ENCODE measurements around the gene LPP. TPM values are rescaled to one million over a fixed set of nuclear protein-coding genes. Genes with fewer than 3 reads are reported as not detected.

Gene LPP
- polyA plus RNA-seq, 4 donors: 17.0 to 31.8 (median 24.2) TPM

DNA sequence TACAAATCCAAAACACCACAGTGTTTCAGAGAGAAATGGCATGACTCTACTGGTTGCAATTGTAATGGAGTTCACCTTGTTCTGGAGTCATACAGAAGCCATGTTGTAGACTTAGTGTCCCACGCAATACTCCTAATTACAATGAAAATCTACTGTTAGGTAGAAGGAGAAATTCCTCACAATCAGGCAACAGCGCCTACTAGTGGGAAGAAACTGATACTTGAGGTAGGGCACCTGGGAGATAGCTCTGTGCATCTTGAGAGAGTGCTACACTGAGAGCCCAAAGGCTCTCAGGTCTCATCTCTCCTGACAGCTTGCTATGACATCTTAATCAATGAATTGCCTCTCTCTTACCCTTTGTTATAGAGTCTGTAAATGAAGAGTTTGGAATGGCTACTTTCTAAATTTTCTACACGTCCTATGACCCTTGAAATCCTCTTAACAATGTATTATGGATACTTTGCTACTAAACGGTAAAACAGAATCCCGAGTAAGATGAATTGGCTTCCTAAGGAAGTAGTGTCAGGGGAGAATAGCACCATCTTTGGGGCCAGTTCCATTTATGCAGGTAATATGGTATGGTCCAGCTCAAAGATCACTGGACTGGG lies 595.2 kb downstream of the LPP start:
- no peak for DNase-seq (ENCODE audit: low read depth in 4 of 4, low spot score in 2 of 4)

DNA sequence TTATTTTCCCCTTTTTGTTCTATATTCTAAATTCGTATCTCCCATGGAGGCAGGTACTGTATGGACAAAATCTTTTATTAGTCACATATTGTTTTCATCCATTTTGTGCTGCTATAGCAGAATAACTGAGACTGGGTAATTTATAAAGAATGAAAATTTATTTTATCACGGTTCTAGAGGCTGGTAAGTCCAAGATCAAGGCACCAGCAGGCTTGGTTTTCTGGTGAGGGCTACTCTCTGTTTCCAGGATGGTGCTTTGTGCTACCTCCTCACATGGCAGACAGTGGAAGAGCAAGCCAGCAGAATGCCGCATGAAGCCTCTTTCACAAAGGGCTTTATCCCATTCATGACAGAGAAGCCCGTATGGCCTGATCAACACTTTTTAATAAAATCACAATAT lies 595.9 kb downstream of the LPP start:
- no peak for DNase-seq (ENCODE audit: low read depth in 4 of 4, low spot score in 2 of 4)

DNA sequence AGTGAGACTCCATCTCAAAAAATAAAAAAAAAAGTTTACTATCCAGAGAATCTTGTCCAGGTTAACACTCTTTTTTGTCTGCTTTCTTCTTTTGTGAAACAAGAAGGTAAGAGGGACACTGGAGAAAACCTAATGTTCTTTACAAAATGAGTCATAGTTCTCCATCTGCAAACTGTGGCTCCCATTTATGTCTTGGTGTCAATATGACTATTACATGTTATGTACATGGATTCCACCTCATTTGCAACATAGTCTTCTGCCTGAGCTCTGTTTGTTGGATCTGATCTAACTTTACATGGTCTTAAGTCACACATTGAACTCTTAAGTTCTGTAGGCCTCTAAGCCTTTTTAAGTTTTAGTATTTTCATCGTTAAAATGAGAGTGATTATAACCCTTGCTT lies 596.7 kb downstream of the LPP start:
- DNase-seq (ENCODE audit: low read depth in 4 of 4, low spot score in 2 of 4): no peak

DNA sequence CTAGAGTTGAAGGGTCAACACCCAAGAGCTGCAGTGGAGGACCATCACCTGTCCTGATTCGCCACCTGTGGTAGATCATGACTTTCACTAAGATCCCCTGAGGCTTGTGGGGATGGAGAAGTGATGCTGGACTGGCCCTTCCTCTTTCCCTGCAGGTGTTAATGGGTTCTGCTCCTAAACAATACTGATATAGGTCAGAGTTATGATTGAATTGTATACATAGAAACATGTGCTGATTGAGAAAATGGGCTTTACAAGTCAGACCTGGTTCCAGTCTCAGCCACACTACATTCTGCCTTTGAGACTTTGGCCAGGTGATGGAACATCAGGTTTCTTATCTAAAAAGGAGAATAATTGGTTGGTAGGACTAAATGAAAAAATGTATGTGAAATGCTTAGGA lies 598.9 kb downstream of the LPP start:
- no peak for DNase-seq (ENCODE audit: low read depth in 4 of 4, low spot score in 2 of 4)

DNA sequence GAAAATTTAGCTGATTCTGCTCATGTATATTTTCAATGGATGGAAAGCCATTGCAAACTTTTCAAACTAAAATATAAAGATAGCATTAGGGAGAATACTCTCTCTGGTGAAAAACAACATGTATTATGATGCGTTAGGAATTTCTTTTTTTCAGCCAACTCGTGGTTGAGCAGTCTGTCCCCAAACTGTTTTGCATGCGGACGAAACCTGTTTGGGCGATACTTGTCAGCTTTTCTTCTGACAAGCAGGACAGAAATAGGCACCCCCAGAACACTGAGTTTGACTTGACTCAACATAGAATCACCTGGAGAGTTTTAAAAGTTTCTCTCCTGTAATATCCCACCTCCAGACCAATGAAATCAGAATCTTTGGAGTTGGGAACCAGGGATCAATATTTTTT lies 600.3 kb downstream of the LPP start:
- DNase-seq (ENCODE audit: low read depth in 4 of 4, low spot score in 2 of 4): no peak

DNA sequence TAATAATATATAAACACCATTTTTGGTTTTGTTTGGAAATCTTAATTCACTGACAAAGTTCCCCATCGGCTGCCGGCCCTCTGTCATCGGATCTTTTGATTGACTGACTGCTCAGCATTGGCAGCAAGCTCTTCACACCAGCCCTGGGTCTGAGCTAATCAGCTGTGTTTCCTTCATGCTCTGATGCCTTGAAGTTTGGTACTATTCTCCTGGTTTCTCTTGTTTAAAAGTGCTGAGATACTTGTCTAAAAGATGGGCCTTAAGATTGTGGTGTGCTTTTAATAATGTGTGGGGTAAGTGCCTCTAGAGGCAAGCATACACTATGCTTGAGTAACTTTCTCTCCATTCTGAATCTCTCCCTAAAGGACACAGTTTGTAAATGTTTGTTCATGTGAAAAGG lies 602.3 kb downstream of the LPP start:
- DNase-seq (ENCODE audit: low read depth in 4 of 4, low spot score in 2 of 4): no peak

DNA sequence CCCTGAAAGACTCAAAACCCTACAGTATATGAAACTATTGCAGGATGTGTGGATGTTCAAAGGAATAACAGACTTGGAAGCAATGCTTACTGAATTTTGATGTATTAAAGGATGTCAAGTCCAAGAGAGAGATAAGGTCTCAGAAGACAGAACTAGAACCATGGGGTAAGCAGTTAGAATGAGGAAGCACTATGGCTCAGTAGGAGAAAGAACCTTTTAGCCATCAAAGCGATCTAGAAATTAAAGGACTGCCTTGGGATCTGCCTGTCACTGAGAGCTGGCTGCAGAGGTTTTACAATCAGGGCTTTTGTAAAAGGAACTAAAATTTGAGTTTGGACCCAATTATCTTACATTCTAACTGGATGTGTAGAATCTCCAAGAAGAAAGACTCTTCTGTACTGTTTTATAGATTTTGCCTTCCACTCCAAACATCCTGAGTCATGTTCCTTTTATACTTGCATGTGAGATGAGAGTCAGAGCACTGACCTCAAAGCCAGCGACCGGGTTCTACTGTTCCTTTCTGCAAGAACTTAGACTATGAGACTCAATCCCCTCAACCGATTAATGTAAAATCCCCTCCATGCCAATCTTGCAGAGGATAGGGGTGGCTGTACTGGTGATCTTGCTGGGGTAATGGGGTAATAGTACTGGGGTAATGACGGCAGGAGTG lies 605.5 kb downstream of the LPP start:
- DNase-seq (ENCODE audit: low read depth in 4 of 4, low spot score in 2 of 4): no peak

DNA sequence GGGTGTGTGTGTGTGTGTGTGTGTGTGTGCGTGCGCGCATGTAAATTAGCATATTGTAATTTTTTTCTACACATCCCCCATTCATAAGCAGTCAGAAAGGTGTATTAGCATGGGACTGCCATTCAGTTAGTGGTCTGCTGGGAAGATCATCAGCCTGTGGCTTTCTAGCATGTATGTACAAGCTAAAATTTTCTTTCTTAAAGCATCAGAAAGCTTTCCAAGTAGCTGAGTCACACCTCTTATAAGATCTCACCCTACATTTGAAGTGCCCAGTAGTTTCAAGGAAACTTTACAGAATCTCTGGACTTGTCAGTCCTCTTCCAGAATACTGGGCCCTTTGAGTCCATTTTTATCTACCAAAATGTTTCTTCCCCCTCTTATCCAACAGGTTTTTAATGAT lies 606.5 kb downstream of the LPP start:
- no peak for DNase-seq (ENCODE audit: low read depth in 4 of 4, low spot score in 2 of 4)

DNA sequence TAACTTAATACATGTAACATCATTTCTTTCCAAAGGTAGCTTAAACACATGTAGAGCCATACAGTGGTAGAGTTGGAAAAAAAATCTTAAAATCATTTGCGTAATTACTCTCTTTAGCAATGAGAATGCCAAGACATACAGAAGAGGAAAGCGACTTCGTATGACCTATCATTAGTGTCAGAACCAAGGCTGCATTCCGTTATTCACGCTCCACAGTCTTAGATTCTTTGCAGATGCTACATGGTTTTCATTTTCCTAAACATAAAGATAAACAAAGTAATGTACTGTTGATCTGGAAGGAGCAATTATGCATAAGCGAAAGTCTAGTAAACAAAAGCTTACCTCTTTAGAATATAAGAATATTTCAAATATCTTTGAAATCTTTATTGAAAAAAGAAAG lies 607.5 kb downstream of the LPP start:
- DNase-seq (ENCODE audit: low read depth in 4 of 4, low spot score in 2 of 4): no peak

DNA sequence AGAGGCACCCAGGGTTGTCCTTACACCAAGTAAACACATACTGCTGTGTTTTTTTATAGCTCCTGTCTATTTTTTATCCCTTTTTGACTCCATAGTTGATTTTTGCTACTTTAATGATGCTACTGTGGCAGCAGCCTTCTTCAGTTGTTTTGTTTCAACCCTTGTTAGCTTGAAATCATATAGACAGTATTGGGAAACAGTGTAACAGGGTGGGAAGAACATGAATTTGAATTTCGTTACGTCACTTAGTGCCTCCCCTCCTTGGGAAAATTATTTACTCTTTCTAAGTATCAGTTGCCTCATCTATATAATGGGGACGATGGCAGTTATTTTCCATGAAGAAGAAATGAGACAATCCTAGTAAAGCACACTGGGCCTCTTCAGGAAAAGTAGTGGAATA lies 608.0 kb downstream of the LPP start:
- DNase-seq (ENCODE audit: low read depth in 4 of 4, low spot score in 2 of 4): no peak

DNA sequence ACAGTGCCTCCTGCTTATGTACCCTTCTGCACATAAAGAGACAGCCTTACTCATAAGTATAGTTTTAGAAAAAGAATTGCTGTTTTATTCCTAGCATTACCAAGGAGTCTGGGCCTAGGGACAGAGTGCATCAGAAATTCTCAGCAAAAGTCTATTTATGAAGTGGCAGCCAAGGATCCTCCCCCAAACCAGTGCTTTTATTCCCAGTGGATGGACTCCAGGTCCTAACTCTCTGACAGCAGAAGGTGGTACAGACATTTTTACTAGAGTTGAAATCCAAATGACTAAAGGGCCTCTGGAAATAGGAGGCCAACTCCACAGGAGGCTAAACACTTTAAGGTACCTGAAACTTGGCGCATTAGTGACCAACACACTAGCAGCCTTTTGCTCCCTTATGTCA lies 610.7 kb downstream of the LPP start:
- DNase-seq (ENCODE audit: low read depth in 4 of 4, low spot score in 2 of 4): no peak

DNA sequence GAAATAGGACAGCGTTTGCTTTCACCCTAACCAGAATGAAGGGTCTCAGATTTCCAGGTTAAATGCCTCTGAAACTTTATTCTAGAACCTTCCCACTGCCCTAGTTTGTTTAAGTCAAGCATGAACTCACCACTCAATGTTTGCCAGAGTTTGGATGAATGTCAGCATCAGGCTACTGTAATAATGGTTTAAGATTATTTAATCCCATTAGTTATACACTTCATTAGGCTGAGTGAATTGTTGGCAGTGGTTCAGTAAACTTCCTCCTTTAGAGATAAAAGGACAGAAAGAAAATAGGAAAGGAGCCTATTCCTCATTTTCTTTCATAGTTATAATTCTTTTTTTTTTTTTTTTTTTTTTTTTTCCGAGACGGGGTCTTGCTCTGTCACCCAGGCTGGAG lies 615.9 kb downstream of the LPP start:
- DNase-seq (ENCODE audit: low read depth in 4 of 4, low spot score in 2 of 4): no peak

DNA sequence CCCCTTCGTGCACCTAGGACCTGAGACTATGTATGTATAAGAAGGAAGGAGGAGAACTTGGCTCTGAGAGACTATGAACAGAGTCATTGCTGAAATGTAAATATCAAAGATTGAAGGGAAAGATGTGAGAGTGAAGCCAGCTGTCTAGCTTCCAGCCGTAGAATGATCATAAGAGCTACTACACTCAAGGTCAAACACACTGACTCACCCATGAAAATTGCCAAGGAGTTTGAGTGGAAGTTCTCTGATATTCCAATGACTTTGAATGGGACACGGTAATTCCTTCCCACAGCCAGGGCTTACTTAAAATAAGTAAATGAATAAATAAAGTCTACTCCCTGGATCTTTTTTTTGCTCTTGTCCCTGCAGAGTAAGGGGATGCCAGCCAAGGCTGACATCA lies 618.9 kb downstream of the LPP start:
- no peak for DNase-seq (ENCODE audit: low read depth in 4 of 4, low spot score in 2 of 4)

DNA sequence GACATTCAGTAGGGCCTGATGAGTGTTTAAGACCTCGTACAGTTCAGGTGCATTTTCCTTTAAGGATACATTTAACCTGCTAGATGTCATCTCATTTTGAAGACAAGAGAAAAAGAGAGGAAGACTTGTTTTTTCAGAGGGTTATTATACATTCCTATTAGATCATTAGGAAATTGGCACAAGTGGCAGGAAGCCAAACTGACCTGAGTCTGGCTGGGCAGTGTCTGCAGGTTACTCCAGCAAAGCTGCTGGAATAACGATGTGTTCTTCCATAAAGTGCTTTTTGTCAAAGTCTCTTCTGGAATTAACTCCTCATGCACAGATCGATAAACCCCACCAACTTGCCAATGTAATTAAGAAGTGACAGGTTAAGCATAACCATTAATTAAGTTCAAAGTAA lies 621.5 kb downstream of the LPP start:
- DNase-seq (ENCODE audit: low read depth in 4 of 4, low spot score in 2 of 4): no peak

DNA sequence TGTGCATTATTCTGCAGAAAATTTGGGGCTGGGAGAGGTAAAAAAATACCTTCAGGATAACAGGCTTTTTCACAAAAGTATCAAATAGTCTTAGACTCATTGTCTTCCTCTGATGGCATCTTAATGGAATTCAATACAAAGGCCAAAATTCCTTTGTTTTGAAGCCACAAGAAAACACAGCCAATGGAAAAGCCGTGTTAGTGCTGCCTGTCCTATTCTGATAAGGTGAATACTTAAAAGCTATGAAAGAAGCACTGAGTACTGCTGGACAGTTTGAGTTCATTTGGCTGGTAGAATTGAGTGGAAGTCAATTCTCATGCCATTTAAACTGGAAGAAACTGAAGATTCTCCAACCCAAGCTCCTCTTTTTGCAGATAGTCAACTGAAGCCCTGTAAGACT lies 622.5 kb downstream of the LPP start:
- no peak for DNase-seq (ENCODE audit: low read depth in 4 of 4, low spot score in 2 of 4)

DNA sequence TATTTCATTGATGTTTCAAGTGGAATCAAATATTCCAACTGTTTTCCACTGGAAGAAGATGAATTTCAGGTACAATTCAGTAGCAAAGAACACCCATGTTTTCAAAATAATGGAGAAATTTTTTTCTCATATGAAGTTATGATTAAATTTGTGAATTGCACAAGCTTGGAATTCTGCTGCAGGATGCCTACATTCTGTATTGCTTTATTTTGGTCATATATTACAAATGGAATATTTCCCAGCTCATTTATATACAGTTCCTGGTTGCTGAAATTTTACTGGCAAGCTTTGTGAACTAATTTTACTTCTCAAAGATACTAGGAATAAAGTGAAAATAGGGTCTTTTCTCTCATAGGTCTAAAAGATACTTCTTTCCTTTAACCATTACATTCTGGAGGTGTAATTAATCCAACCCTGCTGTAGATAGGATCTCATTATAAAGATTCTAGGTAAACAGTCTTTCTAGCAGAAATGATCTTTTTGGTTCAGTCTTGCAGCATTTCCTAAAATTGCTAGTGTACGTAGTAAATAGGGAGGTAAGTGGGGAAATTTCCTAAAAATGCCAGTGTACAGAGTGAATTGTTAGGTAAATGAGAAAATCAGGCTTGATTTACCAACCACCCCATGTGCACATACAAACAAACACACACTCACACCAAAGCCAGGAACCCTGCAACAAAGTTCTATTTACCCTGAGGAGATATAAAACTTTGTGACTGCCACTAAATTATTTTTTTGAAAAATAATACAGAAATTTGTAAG lies 624.3 kb downstream of the LPP start:
- no peak for DNase-seq (ENCODE audit: low read depth in 4 of 4, low spot score in 2 of 4)

DNA sequence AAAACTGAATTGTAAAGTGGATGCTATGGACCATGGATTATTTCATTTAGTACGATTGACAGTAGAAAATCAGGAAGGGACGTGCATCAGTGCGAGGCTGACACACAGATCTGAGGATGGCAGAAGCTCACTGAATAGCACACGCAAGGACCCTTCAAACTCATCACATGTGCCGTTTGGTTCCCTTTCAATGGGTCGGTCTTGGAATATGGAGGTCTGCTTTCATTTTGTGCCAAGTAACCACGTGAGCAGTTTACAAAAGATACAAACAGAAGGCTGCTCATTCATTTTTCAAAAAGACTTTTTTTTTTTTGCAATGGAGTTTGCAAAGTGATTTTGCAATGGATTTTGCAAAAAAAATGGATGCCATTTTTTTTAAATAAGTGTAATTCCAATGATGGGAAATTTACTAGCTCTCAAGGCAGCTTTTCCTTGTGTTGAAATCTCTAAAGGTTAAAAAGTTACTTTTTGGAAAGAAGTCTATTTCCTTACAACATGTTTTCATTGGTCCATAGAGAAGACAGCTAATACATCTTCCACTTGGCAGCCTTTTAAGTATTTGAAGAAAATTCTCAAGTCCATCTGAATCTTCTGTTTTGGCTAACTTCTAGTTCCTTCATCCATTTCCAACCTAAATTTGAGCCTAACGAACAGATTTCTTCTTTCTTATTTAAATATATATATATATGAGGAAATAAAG lies 625.5 kb downstream of the LPP start:
- DNase-seq (ENCODE audit: low read depth in 4 of 4, low spot score in 2 of 4): no peak

DNA sequence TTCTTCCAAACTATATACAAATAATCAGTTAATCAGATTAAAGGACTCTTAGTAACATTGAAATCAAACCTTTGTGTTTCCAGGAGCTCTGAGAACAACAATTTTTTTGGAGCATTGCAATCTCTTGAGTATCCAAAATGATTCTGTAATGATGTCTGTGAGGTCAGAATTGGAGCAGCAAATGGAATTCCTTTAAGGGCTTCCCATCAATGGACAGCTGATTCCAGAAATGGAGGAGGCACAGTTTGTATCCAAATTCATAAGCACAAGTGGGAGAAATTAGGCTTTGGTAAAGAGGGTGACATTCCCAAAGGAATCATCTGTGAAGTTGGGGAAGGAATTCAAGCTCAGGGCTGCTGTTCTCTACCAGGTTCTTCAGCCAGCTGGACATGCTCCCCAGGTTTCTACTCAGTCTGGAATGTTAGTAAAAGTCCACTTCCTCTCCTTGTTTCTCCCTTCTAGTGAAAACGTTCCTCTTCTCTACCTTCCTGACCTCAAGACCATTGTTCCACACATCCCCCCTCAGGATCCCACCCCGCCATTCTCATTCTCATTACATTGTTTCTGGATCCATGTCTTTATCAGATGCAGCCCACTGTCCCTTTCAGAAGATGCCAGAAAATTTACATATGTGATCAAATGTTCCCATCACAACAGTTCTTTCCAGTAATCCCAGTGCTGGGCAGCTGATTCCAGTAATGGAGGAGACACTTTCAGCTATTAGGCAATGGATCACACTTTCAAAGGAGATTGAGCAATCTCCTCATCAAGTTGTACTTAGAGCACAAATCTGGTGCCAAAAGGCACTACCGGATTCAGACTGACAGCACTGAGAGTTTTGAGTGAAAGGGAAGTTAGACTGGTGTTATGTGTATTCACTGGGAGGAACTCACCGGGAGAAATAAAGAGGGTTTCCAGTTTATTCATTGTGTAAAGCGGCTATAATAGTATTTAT lies 626.5 kb downstream of the LPP start:
- no peak for DNase-seq (ENCODE audit: low read depth in 4 of 4, low spot score in 2 of 4)

DNA sequence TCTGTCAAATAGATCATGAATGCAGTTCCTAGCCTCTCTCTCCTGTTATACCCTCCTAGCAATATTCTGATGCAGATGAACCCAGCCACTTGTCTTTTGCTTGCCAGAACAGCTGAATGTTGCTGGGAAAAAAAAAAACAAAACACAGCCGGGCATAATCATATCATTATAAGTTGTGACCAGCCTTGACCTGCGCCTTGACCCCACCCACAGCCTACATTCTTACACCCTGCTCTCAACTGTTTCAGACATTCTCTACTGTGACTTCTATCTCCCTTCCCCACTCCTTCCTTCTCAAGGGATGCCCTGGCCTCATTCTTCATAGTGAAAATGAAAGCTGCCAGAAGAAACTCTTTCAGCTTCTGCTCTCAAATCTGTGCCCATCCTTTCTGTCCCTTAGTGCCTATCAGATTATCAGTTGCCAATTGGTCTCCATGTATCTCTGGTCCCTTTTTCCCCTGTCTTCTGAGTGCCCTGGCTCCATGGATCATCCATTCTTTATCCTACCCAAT lies 628.7 kb downstream of the LPP start:
- no peak for DNase-seq (ENCODE audit: low read depth in 4 of 4, low spot score in 2 of 4)

DNA sequence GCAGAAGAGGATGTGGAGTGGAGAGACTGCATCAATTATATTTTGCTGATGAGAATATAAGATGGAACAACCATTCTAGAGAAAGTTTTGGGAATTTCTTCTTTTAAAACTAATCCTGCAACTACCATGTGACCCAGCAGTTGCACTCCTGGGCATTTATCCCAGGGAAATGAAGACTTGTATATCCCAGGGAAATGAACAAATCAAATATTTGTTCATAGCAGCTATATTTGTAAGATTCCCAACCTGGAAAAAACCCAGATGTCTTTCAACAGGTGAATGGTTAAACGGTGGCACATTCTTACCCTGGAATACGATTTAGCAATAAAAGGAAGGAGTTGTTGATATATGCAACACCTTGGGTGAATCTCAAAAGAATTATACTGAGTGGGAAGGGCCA lies 632.5 kb downstream of the LPP start:
- no peak for DNase-seq (ENCODE audit: low read depth in 4 of 4, low spot score in 2 of 4)
